ENCODE measurements around the gene MUC6. TPM values are rescaled to one million over a fixed set of nuclear protein-coding genes. Genes with fewer than 3 reads are reported as not detected.

Gene MUC6
- total and polyA plus RNA-seq, 10 donors, result 0.02 to 0.76 (median 0.22) TPM; not detected in 3

DNA sequence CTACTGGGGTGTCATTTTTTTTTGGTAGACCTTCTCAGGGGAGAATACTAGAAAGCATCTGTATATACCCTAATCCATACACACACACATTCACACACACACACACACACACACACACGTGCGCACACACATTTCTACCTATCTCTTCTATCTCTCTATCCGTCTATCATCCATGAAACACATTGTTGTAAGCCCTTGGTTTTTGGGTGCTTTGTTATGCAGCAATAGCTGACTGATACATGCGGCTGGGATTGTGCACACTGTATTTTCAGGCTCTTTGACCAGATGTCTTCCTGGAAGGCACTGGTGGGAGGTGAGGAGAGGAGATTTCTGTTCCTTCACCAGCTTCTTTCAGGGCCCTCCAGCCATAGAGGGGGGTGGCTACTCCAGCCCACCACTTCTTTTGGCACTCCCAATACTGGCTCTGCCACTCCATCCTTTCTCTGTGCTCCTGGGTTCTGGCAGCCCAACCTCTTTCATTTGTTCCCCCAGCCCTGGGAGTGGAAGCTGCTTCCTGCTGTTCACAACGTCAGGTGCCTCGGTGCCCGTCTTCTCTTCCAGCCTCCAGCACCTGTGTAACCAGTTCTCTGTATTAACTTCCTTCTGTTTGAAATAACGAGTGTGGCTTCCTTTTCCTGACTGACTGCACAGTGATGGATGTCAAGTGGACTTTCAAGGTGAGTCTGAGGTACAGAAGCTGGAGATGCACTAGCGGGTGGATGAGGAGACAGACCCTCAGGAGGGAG is 25.7 kb upstream of the MUC6 start:
- Histone ChIP-seq H3K4me3 (no peak overlapping the region), H3K27ac (no peak overlapping the region), H3K27me3 (replicated peaks in 1 of 7) (peaks cover 0 to 16% (median 0%) of the 10 kb centered on the region in 7 donors), H3K9me3 (peaks cover 0 to 10% (median 0%) of the 10 kb centered on the region in 8 donors), H3K4me1 (peaks cover 0 to 16% (median 6%) of the 10 kb centered on the region in 6 donors), H3K36me3 (no peaks in the 10 kb centered on the region)
- 46 to 66% (median 61%) methylated on average over 9 of the region's 9 CpGs for WGBS, 5 donors
- intact Hi-C loops (cut with DNase I; ENCODE audit: low total_unique reads), result no loop called here
- no peak for DNase-seq
- TF ChIP-seq, protein P1, sequence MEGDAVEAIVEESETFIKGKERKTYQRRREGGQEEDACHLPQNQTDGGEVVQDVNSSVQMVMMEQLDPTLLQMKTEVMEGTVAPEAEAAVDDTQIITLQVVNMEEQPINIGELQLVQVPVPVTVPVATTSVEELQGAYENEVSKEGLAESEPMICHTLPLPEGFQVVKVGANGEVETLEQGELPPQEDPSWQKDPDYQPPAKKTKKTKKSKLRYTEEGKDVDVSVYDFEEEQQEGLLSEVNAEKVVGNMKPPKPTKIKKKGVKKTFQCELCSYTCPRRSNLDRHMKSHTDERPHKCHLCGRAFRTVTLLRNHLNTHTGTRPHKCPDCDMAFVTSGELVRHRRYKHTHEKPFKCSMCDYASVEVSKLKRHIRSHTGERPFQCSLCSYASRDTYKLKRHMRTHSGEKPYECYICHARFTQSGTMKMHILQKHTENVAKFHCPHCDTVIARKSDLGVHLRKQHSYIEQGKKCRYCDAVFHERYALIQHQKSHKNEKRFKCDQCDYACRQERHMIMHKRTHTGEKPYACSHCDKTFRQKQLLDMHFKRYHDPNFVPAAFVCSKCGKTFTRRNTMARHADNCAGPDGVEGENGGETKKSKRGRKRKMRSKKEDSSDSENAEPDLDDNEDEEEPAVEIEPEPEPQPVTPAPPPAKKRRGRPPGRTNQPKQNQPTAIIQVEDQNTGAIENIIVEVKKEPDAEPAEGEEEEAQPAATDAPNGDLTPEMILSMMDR (IDR thresholded peaks at IDR 0.05 in 8 of 11, conservative IDR thresholded peaks at IDR 0.05 in 3 of 11), result no peak
- TF ChIP-seq POLR2AphosphoS5 (IDR thresholded peaks at IDR 0.05) (no peak), POLR2A (IDR thresholded peaks at IDR 0.05) (no peak)

DNA sequence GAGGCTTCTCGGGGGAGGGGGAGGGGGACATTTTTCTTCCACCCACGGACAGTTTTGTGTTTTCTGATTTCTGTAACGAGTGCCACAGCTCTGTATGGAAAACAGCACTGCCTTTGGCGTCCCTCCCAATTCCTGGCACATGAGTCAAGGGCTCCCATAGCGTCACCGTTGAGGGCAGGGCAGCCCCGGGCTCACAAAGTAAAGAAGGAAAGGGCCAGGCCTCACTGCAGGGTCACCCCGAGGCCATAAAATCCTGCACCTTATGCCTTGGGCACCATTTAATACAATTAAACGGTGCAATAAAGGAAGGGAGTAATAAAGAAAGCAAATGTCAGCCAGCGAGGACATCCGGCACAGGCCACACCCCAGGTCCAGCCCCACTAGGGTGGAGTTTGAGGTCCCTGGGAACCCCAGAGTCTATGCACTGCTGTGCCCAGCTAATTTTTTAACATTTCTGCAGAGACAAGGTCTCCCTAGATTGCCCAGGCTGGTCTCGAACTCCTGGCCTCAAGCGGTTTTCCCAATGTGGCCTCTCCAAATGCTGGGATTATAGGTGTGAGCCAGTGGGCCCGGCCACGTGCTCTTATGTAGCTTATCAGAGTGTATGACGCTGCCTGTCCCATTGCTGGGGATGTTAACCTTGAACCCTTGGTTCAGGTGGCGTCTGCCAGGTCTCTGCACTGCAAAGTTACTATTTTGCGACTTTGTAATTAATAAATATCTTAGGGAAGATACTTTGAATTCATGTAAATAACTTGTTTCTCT is 24.5 kb upstream of the MUC6 start:
- Histone ChIP-seq H3K27ac (peak overlapping the region in 5 of 8 donors; percentile 26 to 58 (median 48)), H3K4me1 (peaks cover 0 to 16% (median 6%) of the 10 kb centered on the region in 6 donors), H3K27me3 (replicated peaks in 1 of 7) (peaks cover 0 to 20% (median 0%) of the 10 kb centered on the region in 7 donors), H3K36me3 (no peaks in the 10 kb centered on the region), H3K9me3 (peaks cover 0 to 10% (median 0%) of the 10 kb centered on the region in 8 donors), H3K4me3 (no peak overlapping the region)
- TF ChIP-seq POLR2AphosphoS5 (IDR thresholded peaks at IDR 0.05) (peak in 2 of 3 donors; percentile 56 to 67), POLR2A (IDR thresholded peaks at IDR 0.05) (no peak)
- 56 to 74% (median 68%) methylated on average over 18 of the region's 18 CpGs for WGBS, 5 donors
- DNase-seq, result peak; percentile 80
- intact Hi-C loops (cut with DNase I; ENCODE audit: low total_unique reads), result no loop called here

DNA sequence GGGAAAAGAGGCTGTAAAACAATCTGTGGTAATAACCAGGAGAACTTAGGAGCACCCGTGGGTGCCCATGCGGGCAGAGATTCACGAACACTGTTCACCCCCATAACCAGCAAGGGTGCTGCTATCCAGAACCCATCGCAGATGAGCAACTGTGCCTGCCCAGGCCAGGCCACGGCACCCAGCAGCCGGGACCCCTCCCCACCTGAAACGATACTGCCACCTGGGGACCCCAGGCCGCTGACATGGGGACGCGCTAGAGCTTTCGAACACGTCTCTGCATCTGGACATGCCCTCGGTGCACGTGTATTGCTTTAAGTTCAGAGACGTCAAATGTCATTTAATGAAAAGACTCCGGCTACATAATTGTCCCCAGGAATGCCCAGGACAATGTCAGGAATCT is 23.9 kb upstream of the MUC6 start:
- Histone ChIP-seq H3K27ac (peak overlapping the region in 5 of 8 donors; percentile 26 to 58 (median 48)), H3K4me3 (no peak overlapping the region), H3K36me3 (no peaks in the 10 kb centered on the region), H3K27me3 (replicated peaks in 1 of 7) (peaks cover 0 to 26% (median 0%) of the 10 kb centered on the region in 7 donors), H3K4me1 (peaks cover 0 to 16% (median 6%) of the 10 kb centered on the region in 6 donors), H3K9me3 (peaks cover 0 to 10% (median 0%) of the 10 kb centered on the region in 8 donors)
- TF ChIP-seq POLR2AphosphoS5 (IDR thresholded peaks at IDR 0.05), result no peak
- TF ChIP-seq, protein P1 (IDR thresholded peaks at IDR 0.05 in 8 of 11, conservative IDR thresholded peaks at IDR 0.05 in 3 of 11), result no peak
- no peak for TF ChIP-seq POLR2A (IDR thresholded peaks at IDR 0.05)
- 82 to 92% (median 91%) methylated on average over 16 of the region's 16 CpGs for WGBS, 5 donors
- DNase-seq, result no peak
- intact Hi-C loops (cut with DNase I; ENCODE audit: low total_unique reads), result no loop called here

DNA sequence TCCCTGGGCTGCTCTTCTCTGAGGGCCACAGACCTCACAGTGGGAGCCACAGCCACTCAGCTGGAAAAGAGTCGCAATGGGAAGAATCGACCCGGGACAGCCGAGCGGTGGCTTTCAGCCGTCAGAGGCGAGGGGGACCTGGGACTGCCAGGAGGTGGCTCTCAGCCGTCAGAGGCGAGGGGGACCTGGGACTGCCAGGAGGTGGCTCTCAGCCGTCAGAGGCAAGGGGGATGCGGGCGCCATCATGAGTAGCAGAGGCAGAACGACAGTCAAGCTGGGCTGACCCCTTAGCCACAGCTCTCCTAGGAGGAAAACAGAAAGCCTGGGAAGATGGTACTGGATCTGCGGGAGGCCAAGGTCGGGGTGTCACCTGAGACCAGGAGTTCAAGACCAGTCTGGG is 23.2 kb upstream of the MUC6 start:
- Histone ChIP-seq H3K27me3 (replicated peaks in 1 of 7) (peaks cover 0 to 31% (median 0%) of the 10 kb centered on the region in 7 donors), H3K27ac (peak overlapping the region in 2 of 8 donors; percentile 46 to 58), H3K4me1 (peaks cover 0 to 16% (median 6%) of the 10 kb centered on the region in 6 donors), H3K9me3 (peaks cover 0 to 10% (median 0%) of the 10 kb centered on the region in 8 donors), H3K4me3 (no peak overlapping the region), H3K36me3 (no peaks in the 10 kb centered on the region)
- no peak for DNase-seq
- WGBS, 5 donors, result 63 to 85% (median 72%) methylated on average over 14 to 15 of the region's 15 CpGs
- TF ChIP-seq, protein P1 (IDR thresholded peaks at IDR 0.05 in 8 of 11, conservative IDR thresholded peaks at IDR 0.05 in 3 of 11), result no peak
- TF ChIP-seq POLR2AphosphoS5 (IDR thresholded peaks at IDR 0.05) (no peak), POLR2A (IDR thresholded peaks at IDR 0.05) (no peak)
- intact Hi-C loops (cut with DNase I; ENCODE audit: low total_unique reads), result loop anchor here (10.0 kb wide), 1 partner anchor 215 kb away; the partner anchor contains the start of genes POLR2L and TSPAN4
